Measurements from ENCODE around the gene S100A7.

DNA sequence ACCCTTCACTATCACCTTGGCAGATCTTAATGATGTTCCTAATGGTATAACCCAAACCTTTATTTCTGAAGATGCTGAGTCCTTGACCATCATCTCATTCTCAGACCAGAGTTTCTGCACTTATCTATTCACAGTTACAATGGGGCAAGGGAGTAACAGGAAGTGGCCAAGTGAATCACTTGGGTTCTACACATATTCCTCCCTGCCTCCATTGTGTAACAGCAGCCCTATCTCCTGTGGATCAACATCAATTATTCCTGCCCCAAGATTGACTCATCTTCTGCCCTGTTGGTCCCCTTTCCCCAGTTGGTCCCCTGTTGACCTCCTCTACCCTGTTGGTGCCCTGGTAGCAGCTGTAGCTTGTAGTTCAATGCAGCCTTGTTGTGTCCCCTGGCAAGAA, 10.3 kb upstream of the S100A7 start:
- TF ChIP-seq GATA2 (IDR thresholded peaks at IDR 0.05; ENCODE audit: low read depth, low read length) (no peak), GATA3 (IDR thresholded peaks at IDR 0.05; ENCODE audit: low read depth, low read length) (no peak)
